Bone marrow (tissue), 2 donors: ENCODE results near the gene SIX3.

Experiments used
- DNase-seq, 2 donors: peaks; one replicate each; lab custom pipeline; 2025; lab: John Stamatoyannopoulos, UW

The SIX3 gene

DNA sequence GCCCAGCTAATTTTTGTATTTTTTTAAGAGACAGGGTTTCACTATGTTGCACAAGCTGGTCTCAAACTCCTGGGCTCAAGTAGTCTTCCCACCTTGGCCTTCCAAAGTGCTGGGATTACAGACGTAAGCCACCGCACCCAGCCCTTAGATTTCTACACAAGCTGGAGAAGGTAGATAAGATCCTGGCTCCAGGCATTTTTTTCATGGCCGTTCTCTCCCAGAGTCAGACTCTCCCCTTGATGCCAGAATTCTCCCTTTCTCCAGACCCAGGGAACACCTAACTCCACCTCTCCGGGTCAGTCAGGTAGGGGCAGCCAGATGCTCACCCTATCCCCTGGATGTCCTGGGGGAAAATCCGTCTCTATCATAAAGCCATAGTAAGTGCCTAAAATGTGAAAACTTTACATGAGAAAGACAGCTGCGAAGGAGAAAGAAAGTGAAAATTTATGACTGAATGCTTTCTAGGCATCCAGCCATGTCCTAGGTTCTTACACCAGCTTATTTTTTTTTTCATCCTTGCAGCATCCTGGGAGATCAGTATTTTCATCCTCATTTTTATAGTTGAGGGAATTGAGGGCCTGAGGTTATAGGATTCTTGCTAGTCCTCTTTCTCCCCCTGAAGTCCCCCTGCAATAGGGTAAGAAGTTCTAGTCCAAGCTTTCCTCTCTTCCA lies 16.3 kb downstream of the SIX3 start:
- DNase-seq: no peak

DNA sequence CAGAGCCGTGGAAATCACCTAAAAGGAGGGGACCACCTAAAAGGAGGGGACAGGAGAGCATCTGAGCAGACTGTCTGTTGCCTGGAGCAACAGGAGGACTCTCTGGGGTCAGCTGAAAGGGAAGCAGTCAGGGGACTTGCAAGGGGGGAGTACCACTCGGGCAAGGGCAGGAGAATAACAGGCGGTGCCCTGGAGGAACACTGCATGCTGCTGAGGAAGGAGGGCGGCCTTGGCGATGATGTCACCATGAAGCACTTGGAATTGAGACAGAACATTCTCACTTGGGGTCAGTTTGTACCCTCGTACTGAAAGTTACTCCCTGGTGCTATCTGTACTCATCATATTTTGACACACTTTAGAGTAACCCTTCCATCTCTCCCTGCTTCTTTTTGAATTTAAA lies 18.4 kb downstream of the SIX3 start:
- no peak for DNase-seq

DNA sequence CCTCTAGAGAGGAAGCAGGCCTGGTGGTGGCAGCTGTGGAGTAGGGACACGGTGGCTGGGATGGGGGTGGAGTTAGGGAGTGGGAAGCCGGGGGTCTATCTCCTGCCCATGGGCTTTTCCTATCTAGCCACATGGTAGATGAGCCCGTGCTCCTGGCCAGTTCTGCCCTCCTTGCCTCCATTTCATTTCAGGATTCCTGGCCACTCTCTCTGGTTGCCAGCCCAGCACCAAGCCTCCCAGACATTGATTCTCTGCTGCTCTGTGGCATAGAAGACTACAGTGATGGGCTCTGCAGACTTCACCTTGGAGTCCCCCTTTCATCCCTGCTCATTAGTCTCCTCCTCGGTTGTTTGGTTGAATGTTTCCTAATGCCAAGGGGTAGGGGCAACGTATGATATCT lies 19.4 kb downstream of the SIX3 start:
- no peak for DNase-seq

GRCh38 chr2:44962176-44962695 lies 20.7 kb downstream of the SIX3 start:
- DNase-seq: no peak

- no peak for DNase-seq
Observed at GRCh38 chr2:44964752-44965236, 23.3 kb downstream of the SIX3 start.

GRCh38 chr2:44965684-44966083 lies 24.2 kb downstream of the SIX3 start:
- DNase-seq: no peak

DNA sequence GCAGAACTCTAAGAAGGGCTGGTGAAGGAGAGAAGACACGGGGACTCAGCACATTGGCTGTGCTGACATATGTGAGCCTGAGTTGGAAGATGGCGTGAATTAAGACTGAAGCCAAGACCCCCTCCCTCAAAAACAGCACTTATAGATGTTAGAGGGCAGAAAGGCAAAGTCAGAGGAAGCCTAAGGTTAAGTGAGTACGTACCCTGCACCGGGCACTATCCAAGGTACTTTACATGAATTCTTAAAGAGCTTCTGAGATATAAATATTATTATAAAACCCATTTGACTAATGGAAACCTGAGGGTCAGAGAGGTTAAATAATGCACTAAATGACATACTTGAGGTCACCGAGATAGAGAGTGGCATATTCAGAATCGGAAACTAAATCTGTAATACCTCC lies 25.6 kb downstream of the SIX3 start:
- DNase-seq: no peak

GRCh38 chr2:44967727-44968432 lies 26.4 kb downstream of the SIX3 start:
- no peak for DNase-seq

- DNase-seq: no peak
Observed at GRCh38 chr2:44969936-44970335, 28.4 kb downstream of the SIX3 start.

DNA sequence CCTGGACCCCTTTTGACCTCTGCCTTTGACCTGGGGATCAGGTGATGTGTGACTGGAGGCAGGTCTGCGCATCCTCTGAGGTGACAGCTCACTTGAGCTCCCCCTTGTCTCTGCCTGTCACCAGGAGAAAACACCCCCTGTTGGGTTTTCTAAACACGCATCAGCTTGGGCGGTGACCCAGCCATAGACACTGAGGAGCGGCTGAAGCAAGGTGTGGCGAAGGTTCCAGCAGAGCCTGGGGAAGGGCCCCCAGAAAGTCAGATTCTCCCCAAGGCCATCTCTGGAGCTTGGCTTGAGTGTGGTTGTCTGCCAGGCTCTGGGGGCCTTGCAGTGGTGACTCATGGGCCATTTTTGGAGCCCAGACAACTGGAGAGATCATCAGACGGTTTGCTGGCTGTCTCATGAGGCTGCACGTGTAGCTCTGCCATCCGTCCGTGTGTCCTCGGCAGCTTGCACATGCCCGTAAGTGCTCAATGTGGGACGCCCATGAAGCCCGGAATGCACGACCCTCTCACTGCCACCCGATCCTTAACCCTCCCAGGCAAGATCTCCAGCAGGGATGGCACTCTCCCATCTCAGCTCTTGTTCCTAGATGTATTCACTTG lies 29.4 kb downstream of the SIX3 start:
- DNase-seq: no peak

DNA sequence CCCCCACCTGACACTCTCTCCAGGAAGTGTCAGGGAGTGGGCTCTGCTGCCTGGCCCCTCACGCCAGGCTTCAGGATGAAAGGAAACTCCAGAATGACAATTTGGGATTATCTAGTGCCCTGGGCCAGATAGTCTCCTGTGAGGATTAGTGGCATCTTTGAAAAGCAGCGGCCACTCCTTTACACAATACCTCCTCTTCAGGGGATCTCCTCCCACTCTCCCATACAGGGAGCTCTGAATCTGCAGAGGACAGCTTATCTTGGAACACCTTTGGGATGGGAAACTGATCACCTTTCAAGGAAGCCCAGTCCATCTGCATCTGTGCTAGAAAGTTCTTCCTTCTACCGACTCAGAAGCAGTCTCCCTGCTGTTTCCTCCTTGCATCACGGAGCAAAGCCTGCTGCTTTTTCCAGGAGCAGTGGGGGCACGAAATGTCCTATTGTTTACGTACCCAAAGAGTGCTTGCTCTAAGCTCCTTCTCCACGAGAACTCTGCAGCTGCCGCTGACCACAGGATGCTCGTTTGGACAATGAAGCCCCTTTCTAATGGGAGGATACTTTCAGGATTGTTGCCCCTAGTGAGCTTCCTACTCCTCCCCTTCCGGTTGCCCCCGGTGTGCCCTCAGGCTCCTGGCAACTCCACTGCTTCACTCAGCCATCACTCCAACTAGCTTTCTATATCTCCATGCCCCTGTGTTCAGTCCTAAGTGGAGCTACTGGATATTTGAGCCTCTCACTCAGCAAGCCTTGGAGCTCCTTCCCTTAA lies 31.5 kb downstream of the SIX3 start:
- no peak for DNase-seq

GRCh38 chr2:44974064-44974715 lies 32.7 kb downstream of the SIX3 start:
- no peak for DNase-seq

GRCh38 chr2:44975571-44976450 lies 34.3 kb downstream of the SIX3 start:
- no peak for DNase-seq

DNA sequence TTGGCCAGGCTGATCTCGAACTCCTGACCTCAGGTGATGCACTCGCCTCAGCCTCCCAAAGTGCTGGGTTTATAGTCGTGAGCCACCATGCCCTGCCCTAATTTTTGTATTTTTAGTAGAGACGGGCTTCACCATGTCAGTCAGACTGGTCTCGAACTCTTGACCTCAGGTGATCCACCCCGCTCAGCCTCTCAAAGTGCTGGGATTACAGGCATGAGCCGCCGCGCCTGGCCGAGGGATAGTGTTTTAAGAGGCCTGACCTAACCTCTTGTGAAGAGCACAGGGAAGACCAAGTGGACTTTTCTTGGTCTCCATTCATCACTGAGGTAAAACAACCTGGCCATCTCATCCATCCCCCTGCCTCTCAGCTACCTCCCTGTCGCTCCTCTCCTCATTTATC lies 38.1 kb downstream of the SIX3 start:
- DNase-seq: no peak

DNA sequence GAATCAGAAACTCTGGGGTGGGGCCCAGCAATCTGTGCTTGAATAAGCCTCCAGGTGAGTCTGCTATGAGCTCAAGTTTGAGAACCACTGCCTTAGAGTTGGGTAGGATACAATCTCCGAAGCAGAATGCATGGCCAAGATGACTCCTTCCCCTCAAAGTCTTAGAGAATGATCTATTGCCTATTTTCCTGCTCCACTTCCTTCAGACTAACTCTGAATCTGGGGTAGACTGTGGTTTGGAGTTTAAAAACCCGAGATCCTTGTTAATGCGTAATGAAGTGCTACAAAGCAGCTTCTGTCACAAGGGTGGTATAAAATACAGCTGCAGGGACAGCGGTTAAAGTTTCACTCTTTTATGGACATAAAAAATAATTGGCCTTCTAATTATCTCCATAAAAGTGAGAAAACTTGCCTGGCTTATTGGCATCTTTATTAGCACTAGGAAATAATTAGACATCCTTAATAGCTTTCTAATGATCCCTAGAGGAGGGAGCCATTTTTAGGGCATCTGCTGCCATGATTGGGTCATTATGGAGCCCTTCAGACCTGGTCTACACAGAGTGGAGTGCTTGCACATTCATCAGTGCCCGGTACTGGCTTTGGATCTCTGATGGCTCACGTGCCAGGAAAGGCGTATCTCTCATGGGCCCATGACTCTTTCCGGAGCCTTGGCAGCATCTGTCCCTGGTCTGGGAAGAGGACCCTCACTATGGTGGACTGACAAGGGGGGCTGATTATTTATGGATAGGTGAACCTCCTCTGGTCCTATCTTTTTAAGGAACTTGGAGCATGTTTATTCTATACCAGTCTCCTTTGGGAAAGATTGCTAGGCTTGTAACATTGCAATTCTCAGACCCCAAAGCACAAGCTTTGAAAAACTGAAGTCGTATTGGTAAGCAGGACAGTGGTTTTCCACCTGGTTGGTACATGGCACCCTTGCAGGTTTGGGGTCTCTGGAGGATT lies 39.5 kb downstream of the SIX3 start:
- DNase-seq: no peak

GRCh38 chr2:44981714-44982108 lies 40.2 kb downstream of the SIX3 start:
- DNase-seq: peak; percentile 20 to 62

DNA sequence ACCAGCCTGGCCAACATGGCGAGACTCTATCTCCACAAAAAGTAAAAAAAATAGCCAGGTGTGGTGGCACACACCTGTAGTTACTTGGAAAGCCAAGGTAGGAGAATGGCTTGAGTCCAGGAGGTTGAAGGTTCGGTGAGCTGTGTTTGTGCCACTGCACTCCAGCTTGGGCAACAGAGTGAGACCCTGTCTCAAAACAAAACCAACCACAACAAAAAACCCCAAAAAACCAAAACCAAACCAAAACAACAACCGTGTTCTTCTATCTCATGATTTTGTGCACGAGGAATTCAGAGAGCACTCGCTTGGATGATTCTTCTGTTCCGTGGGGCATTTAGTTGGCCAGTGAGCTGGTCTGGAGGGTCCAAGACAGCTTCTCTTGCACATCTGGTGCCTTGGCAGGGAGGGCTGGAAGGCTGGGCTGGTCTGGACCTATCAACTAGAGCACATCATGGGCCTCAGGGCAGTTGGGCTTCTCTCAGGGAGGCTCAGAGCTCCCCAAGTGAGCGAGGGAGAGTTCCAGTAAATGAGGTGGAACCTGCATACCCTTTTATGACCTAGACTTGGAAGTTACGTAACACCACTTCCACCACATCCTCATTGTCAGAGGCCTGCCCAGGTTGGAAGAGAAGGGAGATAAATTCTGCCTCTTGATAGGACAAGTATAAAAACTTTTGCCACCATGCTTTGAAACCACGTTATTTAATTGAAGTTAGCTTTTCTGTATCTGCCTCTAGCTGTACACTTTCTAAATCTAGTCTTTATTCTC lies 42.5 kb downstream of the SIX3 start:
- no peak for DNase-seq

DNA sequence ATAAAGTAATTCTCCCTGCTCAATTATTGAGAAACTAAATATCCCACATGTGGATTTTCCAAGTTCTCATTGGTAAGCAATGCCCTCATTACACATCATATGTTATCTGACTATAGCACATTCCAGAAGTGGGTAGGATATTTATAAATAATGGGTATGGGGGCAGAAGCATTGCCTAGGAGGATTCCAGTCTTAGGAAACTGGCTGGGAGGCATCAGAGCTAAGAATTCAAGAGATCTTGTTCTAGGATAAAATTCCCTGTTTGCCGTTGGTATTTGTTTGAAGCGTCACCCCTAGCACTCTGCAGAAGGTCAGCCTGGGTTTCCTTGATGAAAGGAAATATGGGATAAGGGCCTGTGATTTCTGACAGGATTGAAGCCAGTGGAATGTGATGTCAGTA lies 47.7 kb downstream of the SIX3 start:
- DNase-seq: no peak

DNA sequence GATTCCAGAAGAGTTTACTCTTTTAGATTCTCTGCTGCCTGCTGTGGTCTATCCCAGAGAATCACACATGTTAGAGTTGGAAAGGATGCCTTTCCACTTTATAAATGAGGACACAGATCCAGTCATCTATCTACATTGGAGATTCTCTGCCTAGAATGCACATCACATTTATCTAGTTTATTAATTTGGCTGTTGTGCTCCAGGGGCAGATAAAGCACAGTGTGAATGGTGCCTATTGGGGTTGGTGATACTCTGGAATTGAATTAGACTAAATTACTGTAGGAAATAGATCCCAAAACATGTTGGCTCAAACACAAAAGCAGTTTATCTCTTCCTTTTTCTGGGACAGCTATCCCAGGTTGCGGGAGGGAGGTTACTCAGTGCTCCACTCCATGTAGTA lies 52.9 kb downstream of the SIX3 start:
- no peak for DNase-seq
